ENCODE results near the gene PLAC1. TPM values are rescaled to one million over a fixed set of nuclear protein-coding genes. Genes with fewer than 3 reads are reported as not detected.

PLAC1 gene
- total RNA-seq, 2 donors from 2014 or later: not detected

GRCh38 chrX:134599184-134599914, 58.9 kb downstream of the PLAC1 start:
- H3K4me1 ChIP-seq (ENCODE audit: control insufficient read depth in 1 of 2, low read depth in 2 of 2): no peaks in the 10 kb centered on the region
- no peak for ATAC-seq (ENCODE audit: insufficient number of reproducible peaks, low FRiP score, low read depth)
- no peak overlapping the region for H3K4me3 ChIP-seq
- H3K27ac ChIP-seq: no peak overlapping the region
- no peaks in the 10 kb centered on the region for H3K36me3 ChIP-seq
- DNase-seq (ENCODE audit: low spot score): no peak
- no peaks in the 10 kb centered on the region for H3K27me3 ChIP-seq (replicated peaks; ENCODE audit: insufficient read depth)
- H3K9me3 ChIP-seq: no peaks in the 10 kb centered on the region
- TF ChIP-seq CTCF (IDR thresholded peaks at IDR 0.05): no peak

- H3K4me3 ChIP-seq: no peak overlapping the region
- no peak for TF ChIP-seq CTCF (IDR thresholded peaks at IDR 0.05)
- no peak overlapping the region for H3K27ac ChIP-seq
- no peaks in the 10 kb centered on the region for H3K36me3 ChIP-seq
- H3K4me1 ChIP-seq (ENCODE audit: control insufficient read depth in 1 of 2, low read depth in 2 of 2): no peaks in the 10 kb centered on the region
- DNase-seq (ENCODE audit: low spot score): no peak
- no peaks in the 10 kb centered on the region for H3K9me3 ChIP-seq
- no peaks in the 10 kb centered on the region for H3K27me3 ChIP-seq (replicated peaks; ENCODE audit: insufficient read depth)
- ATAC-seq (ENCODE audit: insufficient number of reproducible peaks, low FRiP score, low read depth): no peak
These were observed 66.0 kb downstream of the PLAC1 start for GRCh38 chrX:134592303-134592702.

GRCh38 chrX:134591502-134591901, 66.8 kb downstream of the PLAC1 start:
- ATAC-seq (ENCODE audit: insufficient number of reproducible peaks, low FRiP score, low read depth) (no peak), DNase-seq (ENCODE audit: low spot score) (no peak)
- Histone ChIP-seq H3K9me3 (no peaks in the 10 kb centered on the region), H3K27me3 (replicated peaks; ENCODE audit: insufficient read depth) (no peaks in the 10 kb centered on the region), H3K27ac (no peak overlapping the region), H3K36me3 (no peaks in the 10 kb centered on the region), H3K4me3 (no peak overlapping the region), H3K4me1 (ENCODE audit: control insufficient read depth in 1 of 2, low read depth in 2 of 2) (no peaks in the 10 kb centered on the region)
- no peak for TF ChIP-seq CTCF (IDR thresholded peaks at IDR 0.05)

- no peaks in the 10 kb centered on the region for H3K9me3 ChIP-seq
- H3K36me3 ChIP-seq: no peaks in the 10 kb centered on the region
- DNase-seq (ENCODE audit: low spot score): no peak
- no peak overlapping the region for H3K4me3 ChIP-seq
- H3K27me3 ChIP-seq (replicated peaks; ENCODE audit: insufficient read depth): no peaks in the 10 kb centered on the region
- no peaks in the 10 kb centered on the region for H3K4me1 ChIP-seq (ENCODE audit: control insufficient read depth in 1 of 2, low read depth in 2 of 2)
- H3K27ac ChIP-seq: no peak overlapping the region
- no peak for TF ChIP-seq CTCF (IDR thresholded peaks at IDR 0.05)
- no peak for ATAC-seq (ENCODE audit: insufficient number of reproducible peaks, low FRiP score, low read depth)
These were observed 69.5 kb downstream of the PLAC1 start for GRCh38 chrX:134588806-134589205.

GRCh38 chrX:134580907-134581306, 77.4 kb downstream of the PLAC1 start:
- DNase-seq (ENCODE audit: low spot score) (no peak), ATAC-seq (ENCODE audit: insufficient number of reproducible peaks, low FRiP score, low read depth) (no peak)
- H3K4me1 ChIP-seq (ENCODE audit: control insufficient read depth in 1 of 2, low read depth in 2 of 2): no peaks in the 10 kb centered on the region
- TF ChIP-seq CTCF (IDR thresholded peaks at IDR 0.05): no peak
- H3K9me3 ChIP-seq: no peaks in the 10 kb centered on the region
- H3K27me3 ChIP-seq (replicated peaks; ENCODE audit: insufficient read depth): no peaks in the 10 kb centered on the region
- no peaks in the 10 kb centered on the region for H3K36me3 ChIP-seq
- H3K4me3 ChIP-seq: no peak overlapping the region
- H3K27ac ChIP-seq: no peak overlapping the region
